HL-60/S4 treated with retinoic acid at 250 ng/mL for 4 days and 3 days (cell line): ENCODE measurements around the gene XYLT1.

Experiments
- in situ Hi-C: fragments of 300-500 bp; cut with MboI; formaldehyde crosslinking; loops from 2 replicates; pipeline ENCODE4 v1.7.0; 2022; ENCODE audit warnings: low sequenced_read_pairs

XYLT1 gene

DNA sequence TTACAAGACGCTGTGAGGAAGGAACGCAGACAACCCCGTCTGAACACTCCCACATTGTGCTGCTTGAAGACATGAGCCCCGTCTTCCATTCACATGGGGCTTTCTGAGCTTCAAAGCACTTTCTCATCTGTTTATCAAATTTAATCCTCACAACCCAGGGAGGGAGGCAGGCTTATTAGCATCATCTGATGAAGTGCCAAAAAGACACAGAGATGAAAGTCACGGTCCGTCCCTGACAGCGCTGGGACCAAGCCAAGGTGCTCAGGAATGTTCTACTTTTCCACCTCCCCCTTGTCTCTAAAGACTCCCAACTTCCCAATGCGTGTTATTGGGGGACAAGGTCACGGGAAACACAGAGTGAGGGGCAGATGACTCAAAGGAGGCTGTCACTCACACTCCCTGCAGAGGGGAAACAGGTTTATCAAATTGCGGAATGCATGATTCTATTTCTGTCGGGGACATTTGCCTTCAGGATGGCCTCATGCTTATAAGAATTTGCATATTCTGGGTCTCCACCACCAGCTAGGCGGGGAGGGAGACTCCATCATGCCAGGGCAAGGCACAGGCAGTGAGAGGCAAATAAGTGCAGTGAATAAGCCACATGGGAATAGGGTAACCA, 10.7 kb downstream of the XYLT1 start:
- in situ Hi-C loops: no loop called here

DNA sequence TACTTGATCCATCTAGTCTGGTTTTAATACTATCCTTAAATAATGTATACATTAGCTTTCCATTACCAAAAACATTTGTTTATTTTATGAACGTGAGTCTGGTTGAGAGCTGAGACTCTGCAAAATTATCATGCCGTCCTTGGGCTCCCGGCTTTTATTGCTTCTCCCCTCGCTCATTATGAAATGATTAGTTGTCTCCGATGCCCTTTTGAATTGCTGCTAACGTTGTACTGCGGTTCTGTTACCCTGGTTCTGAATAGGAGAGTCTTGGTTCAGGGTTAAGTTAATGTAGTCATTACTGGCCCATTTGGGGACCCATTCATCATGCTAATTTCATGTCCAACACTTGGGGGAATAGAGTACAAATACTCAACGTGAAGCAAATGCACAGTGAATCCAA, 12.8 kb downstream of the XYLT1 start:
- in situ Hi-C loops: no loop called here

DNA sequence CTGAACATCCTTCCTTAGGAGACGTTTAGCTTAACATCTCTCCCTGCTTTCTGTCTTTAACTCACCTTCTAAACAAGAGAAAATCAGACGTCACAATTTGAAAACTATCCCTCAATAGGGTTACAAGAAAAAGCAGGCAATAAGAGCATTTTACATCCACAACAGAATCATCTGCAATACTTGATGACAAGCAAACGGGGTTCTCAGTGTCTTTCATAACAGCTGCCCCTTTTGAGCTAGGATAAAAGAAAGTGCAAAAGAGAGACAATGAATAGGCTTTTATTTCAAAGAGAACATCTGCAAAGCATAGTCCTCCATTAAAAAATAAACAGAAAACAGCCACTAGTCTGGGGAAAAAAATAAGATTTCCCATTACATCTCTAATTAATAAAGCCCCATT, 13.2 kb downstream of the XYLT1 start:
- in situ Hi-C loops: no loop called here

DNA sequence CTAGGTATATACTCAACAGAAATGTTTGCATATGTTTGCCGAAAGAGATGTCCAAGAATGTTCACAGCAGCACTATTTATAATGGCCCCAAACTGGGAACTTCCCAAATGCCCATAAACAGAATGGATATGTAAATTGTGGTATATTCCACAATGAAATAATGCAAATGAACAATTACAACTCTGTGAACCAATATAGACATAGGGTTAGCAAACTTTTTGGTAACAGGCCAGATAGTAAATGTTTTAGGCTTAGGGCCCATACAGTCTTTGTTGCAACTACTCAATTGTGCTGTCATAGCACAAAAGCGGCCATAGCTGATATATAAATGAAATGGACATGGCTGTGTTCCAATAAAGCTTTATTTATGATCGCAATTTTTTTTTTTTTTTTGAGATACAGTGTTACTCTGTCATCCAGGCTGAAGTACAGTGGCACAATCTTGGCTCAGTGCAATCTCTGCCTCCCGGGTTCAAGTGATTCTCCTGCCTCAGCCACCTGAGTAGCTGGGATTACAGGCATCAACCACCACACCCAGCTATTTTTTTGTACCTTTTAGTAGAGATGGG, 16.5 kb downstream of the XYLT1 start:
- in situ Hi-C loops: no loop called here

DNA sequence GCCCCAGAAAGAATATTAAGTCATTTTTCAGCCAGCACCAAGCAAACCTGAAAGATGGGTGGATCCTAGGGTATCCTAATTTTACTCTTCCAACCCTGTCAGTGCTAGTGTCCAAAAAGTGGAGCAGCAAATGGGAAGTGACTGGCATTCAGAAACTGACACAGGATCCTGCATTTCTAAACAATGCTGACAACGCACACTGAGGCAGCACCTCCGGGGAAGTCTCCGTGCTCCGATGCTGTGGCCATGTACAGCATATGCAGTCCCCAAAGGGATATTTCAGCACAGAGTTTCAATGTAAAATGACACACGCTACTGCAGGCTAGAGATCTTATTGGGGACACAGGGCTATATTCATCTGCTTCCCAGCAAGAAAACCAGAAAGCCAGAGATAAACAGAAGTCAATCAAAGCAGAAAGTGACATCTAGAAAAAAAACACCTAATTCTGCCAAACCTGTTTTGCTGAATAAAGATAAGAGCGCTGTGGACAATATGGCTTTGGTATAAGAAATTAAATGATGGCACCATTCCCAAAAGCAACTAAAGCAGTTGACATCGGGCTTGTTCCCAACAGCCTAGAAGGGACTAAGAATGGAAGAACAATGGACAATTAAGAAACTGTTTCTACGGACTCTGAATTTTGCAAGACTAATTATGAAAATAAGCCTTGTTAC, 17.3 kb downstream of the XYLT1 start:
- in situ Hi-C loops: no loop called here

DNA sequence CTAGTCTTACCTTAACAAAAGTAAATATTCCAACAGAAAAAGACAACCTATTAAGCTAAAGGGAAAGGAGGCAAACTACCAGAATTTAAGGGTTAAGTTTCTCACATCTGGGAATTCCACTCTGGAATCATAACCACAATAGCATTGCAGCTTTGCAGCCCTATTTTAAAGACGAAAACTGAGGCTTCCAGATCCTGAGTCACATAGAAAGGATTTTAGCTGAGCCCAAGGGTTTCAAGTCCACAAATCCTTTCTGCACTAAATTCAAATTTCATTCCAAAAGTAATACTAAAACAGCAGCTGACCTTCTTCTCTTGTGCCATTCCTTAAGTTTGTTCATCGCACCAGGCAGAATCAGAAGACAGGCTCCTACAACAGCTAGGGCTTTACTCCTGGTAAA, 17.8 kb downstream of the XYLT1 start:
- in situ Hi-C loops: no loop called here

DNA sequence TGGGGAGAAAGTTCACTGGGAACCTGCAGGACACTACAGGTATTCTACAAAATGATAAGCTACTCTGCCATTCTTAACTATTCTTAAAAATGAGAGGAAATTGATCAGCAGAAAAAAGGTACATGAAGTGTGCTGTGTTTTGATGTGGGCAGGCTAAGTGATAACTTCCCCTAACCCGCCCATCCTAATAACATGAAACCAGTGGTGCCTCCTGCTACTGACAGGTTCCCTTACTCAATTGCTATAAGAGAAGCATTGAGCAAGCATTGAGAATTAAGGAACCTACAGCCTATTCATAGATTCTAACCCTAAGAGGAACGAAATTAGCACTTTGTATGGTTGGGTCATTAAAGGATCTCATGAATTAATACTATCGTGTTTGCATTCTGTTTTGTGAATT, 18.9 kb downstream of the XYLT1 start:
- in situ Hi-C loops: no loop called here

DNA sequence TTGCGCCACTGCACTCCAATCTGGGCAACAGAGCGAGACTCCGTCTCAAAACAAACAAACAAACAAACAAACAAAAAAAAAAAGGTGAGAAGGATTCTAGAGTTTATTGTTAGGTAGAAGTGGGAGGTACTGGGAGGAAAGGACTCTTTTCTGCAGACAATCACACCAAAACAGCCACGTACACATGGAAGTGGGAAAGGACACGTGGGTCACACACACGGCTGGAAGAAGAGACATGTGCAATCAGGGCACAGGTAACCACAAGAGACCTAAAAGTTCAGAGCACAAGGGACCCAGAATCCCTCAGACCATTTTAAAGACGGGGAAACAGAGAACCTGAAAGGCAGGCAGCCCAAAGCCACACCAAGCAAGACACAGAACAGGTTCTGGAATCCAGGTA, 20.5 kb downstream of the XYLT1 start:
- in situ Hi-C loops: no loop called here

DNA sequence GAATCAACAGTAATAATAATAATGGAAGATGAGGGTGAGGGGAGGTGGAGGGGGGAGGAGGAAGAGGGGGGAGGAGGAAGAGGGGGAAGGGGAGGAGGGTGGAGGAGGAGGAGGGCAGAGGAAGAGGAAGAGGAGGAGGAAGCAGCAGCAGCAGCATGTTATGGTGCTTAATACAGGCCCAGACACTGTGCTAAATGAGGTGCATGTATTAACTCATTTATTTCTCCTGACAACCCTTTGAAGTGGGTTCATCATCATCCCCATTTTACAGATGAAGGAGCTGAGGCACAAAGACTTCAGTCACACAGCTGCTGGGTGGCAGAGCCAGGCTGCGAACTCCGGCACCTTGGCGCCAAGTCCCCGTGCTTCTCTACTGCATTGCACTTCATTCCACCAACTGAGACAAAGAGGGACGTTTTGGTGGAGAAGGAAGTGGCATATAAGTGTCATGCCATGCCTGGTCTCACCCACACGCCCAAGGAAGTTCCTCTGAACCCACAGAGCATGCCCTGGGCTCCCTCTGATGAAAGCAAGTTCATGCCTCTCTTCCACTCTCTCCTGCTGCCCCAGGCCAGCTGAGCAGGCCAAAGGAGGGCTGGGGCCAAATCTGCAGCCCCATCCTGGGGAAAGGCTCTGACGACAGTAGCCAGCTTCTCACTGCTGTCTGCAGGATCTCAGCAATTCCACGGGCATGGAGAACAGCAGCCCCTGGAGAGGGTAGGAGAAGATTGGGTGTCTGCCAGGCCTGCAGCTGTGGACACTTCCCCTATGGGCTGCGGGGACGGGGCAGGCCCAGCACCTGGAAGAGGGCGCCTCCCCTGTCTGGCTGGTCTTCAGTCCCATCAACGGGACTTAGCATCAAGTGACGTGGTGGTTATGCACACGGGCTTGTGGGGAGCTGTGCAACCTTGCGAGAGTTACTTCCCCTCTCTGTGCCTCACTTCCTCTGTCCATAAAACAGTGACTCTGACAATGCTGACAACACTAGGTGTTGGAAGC, 21.8 kb downstream of the XYLT1 start:
- in situ Hi-C loops: no loop called here

DNA sequence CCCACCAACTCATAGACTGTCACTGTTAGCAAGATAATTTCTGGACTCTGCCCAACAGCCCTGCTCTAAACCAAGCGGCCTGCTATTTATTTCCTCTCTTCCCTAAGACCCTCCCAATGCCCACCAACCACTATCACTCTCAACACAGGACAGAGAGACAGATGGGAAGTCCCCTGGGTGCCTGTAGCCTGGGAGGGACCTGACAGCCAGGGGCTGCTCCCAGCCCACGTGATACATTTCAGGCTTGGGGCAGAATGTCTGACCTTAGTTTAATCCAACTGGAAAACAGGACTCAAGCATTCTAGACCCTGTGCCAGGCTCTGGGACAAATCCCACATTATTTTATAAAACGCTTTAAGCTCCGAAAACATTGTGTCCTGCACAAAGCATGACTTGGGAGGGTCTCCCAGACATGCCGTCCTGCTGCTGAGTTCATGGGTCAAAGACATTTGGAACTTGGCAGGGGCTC, 23.6 kb downstream of the XYLT1 start:
- in situ Hi-C loops: no loop called here

DNA sequence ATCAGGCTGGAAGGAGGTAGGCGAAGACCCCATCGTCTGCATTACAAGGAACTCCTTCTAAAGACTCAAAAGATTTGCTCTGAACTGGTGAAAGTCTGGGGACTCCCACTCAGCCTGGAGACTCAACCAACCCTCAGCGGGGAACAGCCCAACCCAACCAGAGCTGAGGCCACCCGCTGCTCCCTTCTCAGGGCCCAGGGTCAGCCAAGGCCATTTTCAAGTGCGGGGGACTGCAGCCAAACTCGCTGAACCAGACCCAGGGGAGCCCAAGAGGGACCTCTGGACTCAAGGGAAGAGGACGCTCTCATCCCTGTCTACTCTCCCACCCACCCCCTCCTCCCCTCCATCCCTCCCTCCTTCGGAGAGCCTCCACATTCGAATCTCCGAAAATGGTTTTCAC, 24.1 kb downstream of the XYLT1 start:
- in situ Hi-C loops: no loop called here

DNA sequence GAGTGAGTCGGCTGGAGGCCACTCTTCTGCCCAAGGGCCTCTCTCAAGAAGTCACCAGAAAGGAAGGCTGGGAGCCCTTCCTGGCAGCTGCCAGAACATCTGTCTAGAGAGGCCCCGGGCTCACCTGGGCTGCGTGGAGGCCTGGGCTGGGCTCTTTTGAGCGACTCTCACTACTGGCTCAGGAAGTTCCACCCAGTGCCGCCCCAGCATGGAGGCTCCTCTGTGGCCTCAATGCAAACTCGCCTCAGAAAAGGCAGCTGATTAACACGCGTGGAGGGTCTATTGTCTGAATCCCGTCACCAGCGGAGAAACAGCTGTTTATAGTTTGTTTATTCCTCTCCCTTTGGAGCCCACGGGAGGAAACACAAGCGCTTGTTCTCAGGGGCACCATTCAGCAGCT, 25.3 kb downstream of the XYLT1 start:
- in situ Hi-C loops: no loop called here

DNA sequence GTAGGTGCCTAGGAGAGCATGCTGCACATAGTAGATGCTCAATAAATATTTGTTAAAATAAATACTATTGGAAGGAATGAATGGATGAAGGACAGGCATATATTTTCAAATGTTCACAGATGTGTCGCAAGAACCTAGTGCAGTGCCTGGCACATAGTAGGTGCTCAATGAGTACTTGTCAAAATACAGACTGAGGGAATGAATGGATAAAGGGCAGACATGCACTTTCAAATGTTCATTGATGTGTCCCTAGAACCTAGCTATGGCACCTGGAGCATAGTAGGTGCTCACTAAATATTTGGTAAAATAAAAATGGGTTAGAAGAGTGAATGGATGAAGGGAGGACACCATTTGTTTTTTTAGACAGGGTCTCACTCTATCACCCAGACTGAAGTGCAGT, 26.1 kb downstream of the XYLT1 start:
- in situ Hi-C loops: no loop called here

DNA sequence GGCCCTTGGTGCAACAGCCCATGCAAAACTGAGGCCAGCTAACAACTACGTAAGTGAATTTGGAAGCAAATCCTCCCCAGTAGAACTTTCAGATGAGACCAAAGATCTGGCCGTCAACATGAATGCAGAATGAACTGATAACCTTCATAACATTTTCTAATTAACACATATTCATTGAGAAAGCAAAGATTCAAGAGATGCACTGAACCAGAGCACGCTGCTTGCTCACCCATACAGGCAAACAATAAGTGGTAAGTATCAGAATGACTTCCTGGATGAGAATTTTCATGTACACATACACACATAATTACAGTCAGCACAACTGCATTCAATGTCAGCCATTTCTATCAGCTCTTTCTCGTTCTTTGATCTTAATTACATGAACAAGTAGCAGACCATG, 30.6 kb downstream of the XYLT1 start:
- in situ Hi-C loops: no loop called here

DNA sequence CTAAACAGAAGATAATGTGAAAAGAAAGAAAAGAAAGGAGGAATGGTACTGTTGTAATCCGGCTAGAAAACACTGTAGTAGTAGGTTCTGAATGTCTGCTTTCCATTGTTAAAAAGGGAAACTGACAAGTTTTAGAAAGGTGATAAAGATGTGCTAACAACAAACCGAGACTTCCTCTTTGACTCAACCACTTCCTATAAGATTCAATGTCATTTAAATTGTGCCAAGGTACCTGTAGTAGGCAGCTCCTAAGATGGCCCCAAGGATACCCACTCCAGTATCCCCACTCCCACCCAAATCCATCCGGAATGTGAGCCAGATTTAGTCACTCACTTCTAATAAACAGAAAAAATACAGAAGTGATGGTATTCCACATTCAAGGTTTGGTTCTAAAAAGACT, 31.2 kb downstream of the XYLT1 start:
- in situ Hi-C loops: no loop called here

DNA sequence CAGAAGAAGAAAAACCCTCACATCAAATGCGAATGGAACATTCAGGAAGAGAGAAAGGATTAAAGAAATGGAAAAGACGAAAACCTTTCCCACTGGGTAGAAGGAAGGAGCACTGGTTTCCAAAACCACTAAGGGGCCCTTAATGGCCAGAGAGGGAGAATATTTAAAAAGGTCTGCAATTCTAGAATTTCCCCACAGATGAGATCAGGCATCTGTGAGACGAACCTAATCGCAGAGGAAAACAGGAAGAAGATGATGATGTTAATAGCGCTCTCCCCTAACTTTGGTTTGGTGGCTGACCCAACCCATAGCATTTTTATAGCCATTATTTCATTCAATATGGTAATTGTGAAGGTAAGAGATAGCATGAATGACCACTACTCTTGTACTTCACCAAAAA, 32.8 kb downstream of the XYLT1 start:
- in situ Hi-C loops: no loop called here

DNA sequence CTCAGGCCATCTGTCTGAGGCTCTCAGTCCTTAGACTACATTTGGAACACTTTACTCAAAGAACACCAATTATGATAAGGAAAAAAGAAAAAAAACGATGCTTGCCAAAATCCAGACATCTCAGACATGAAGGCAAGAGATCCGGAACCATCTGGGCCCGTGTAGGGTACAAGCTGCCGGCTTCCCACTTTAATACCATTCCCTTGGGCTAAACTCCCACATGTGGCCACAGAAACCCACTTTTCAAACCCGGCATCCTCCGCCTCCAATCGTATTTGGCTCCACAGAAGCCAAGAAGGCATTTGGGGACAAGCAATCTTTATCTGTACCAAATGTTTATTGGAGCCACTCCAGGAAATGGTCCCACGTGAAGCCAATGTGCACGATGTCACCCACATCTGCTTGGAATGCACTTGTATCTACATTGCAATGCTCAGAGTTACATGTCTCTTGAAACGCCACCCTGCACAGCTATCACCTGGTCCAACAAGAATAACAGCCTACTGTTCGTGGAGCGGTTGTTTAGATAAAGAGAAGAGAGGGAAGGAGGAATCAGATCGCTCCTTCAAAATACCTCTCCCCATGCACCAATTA, 33.5 kb downstream of the XYLT1 start:
- in situ Hi-C loops: no loop called here

DNA sequence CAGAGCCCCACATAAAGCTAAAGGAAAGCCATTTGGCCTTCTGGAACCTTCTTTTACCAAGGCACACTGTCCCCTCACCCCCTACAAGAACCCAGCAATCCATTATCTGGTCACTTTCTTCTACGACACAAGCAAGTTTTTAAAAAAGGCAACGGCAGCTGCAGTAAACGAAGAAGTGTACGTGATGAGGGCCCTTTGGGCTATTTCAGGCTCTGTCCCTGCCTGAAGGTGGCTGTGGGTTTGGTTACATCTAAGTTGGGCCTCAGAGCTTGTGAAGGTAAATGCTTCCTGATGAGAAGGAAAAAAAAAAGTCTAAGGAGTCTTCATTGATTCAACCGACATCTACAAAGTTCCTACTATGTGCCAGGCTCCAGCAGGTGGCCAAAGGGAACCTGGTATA, 35.4 kb downstream of the XYLT1 start:
- in situ Hi-C loops: no loop called here

DNA sequence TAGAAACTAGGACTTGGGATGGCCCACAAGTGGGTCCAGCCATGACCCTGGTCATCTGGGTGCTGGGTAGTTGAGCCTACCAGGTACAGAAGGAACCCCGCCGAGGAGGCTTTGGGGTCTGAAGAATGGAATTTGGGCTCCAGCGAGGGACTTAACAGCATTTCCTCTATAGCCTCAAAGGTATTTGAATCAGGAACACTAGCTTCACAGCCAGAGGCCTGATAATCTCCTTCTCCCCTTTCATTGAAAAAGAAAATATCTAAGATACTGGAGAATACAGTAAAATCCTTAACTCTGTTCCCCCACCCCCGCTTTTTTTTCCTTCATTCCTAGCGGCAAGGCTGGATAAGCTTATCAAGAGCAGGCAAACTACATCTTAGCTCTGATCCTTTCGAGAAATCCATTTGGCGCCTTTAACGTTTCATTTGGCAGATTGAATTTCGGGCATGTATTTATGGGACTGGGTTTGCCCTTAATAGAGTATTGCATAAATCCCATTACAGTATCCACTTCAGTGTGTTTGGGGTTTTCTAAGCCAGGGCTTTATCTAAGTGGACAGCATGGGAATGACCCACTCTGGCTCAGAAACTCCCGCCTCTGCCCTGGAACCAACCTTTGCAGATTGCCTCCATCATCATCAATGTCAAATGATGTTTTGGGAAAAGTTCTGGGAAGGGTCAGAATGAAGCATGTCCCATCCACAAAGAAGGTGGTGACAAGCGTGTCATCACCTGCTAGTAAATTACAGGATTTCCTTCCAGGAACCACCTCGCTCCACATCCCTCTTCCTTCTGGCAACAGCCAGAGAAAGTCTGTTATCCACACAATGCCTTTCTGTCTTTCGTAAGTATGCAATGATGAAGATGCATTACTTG, 36.9 kb downstream of the XYLT1 start:
- in situ Hi-C loops: no loop called here
